ENCODE data around the gene RRM2.
A peak's percentile ranks its signal among the peaks of the same experiment; 100 is the strongest.

RRM2 gene

DNA sequence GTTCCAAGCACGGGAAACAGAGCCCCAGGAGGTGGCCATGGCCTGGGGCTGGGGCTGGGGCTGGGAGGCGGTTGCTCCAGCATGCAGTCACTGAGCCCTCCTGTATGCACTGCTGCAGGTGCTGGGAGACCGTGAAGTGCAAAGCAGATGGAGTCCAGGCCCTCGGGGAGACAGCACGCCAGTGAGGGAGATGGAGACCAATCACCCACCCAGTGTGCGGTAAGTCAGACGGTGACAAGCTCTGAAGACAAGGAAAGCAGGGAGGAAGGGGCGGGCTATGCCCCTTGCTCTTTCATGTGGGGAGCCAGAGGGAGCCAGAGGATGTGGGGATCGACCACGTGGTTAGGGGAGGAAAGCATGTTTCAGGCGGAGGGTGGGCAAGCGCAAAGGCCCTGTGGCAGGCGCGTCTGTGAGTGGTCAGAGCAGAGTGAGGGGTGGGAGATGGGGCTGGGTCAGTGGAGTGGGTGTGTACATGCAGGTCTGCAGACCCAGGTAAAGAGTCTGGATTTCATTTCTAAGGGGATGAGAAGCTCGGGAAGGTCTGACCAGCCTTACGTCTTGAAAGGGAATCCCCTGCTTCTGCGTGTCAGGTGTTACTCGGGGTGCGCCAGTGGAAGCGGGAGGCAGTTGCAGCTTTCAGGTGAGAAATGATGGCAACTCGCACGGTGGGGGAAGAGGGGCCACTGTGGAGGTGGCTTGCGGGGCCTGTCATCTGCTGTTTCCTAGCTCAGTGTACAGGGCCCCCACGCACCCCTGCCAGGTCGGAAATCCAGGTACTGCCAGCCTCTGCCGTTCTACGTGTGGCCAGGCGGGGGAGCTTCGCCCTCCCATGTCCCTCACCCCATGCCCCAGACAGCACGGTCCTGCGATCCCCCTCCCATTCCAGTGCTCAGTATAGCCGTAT lies 19.4 kb downstream of the RRM2 start:
- Histone ChIP-seq H3K27ac (ENCODE audit: low read length) (peak overlapping the region; percentile 79), H3K4me2 (ENCODE audit: insufficient read depth, low read length) (peak overlapping the region; percentile 29; the same call in 1 of the 2 replicates)
- DNase-seq, result peak; percentile 93

DNA sequence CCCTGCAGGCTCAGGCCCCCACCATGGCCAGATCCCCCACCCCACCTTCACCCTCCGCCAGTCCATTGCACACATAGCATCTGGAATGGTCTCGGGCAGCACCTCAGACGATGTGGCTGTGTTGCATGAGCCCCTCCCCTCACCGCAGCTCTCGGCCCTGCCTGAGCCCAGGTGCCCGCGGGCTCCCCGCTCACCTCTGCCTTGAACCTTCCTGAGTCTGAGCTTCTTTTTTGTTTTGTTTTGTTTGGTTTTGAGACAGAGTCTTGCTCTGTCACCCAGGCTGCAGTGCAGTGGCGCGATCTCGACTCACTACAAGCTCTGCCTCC lies 20.1 kb downstream of the RRM2 start:
- H3K36me3 ChIP-seq (ENCODE audit: insufficient read depth, low read length), result peaks cover 82% of the 10 kb centered on the region
- DNase-seq (no peak), ATAC-seq (ENCODE audit: insufficient read depth, low read depth) (no peak)
- H2AFZ ChIP-seq (ENCODE audit: low read depth, low read length), result no peak overlapping the region
- TF ChIP-seq, protein P1, sequence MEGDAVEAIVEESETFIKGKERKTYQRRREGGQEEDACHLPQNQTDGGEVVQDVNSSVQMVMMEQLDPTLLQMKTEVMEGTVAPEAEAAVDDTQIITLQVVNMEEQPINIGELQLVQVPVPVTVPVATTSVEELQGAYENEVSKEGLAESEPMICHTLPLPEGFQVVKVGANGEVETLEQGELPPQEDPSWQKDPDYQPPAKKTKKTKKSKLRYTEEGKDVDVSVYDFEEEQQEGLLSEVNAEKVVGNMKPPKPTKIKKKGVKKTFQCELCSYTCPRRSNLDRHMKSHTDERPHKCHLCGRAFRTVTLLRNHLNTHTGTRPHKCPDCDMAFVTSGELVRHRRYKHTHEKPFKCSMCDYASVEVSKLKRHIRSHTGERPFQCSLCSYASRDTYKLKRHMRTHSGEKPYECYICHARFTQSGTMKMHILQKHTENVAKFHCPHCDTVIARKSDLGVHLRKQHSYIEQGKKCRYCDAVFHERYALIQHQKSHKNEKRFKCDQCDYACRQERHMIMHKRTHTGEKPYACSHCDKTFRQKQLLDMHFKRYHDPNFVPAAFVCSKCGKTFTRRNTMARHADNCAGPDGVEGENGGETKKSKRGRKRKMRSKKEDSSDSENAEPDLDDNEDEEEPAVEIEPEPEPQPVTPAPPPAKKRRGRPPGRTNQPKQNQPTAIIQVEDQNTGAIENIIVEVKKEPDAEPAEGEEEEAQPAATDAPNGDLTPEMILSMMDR (IDR thresholded peaks at IDR 0.05; ENCODE audit: borderline replicate concordance, extremely low read depth, low read length, poor library complexity, severe bottlenecking), result peak; percentile 21
- no peak for TF ChIP-seq EZH2 (IDR thresholded peaks at IDR 0.05; ENCODE audit: borderline replicate concordance, low read depth, low read length, severe bottlenecking)
- peak overlapping the region; percentile 79; the same call in 1 of the 2 replicates for H3K27ac ChIP-seq (ENCODE audit: low read length)
- H3K4me1 ChIP-seq (ENCODE audit: insufficient read depth, low read length), result peaks cover 36% of the 10 kb centered on the region
- H3K79me2 ChIP-seq (ENCODE audit: insufficient read depth, low read length), result peaks cover 84% of the 10 kb centered on the region
- no peak overlapping the region for H3K9ac ChIP-seq (ENCODE audit: low read depth, low read length)
- H3K4me2 ChIP-seq (ENCODE audit: insufficient read depth, low read length), result no peak overlapping the region
- H3K4me3 ChIP-seq (ENCODE audit: low read depth in 1 of 2, low read length in 2 of 2), result no peak overlapping the region
- H3K9me3 ChIP-seq (ENCODE audit: insufficient read depth, low read length, severe bottlenecking), result no peaks in the 10 kb centered on the region
- peaks cover 82% of the 10 kb centered on the region for H4K20me1 ChIP-seq (ENCODE audit: insufficient read depth, low read length)
- H3K27me3 ChIP-seq (ENCODE audit: insufficient read depth, low read length, poor library complexity), result no peaks in the 10 kb centered on the region

More for the DNA sequence above, 19.4 kb downstream of the RRM2 start:
- Histone ChIP-seq H3K9ac (ENCODE audit: low read depth, low read length) (peak overlapping the region; percentile 29; the same call in 1 of the 2 replicates), H3K36me3 (ENCODE audit: insufficient read depth, low read length) (peaks cover 83% of the 10 kb centered on the region), H4K20me1 (ENCODE audit: insufficient read depth, low read length) (peaks cover 84% of the 10 kb centered on the region), H3K79me2 (ENCODE audit: insufficient read depth, low read length) (peaks cover 86% of the 10 kb centered on the region), H3K4me3 (ENCODE audit: low read depth in 1 of 2, low read length in 2 of 2) (no peak overlapping the region), H3K27me3 (ENCODE audit: insufficient read depth, low read length, poor library complexity) (no peaks in the 10 kb centered on the region), H2AFZ (ENCODE audit: low read depth, low read length) (no peak overlapping the region), H3K9me3 (ENCODE audit: insufficient read depth, low read length, severe bottlenecking) (no peaks in the 10 kb centered on the region), H3K4me1 (ENCODE audit: insufficient read depth, low read length) (peaks cover 42% of the 10 kb centered on the region)
- peak; percentile 93 for ATAC-seq (ENCODE audit: insufficient read depth, low read depth)
- TF ChIP-seq, protein P1 (IDR thresholded peaks at IDR 0.05; ENCODE audit: borderline replicate concordance, extremely low read depth, low read length, poor library complexity, severe bottlenecking), result peak; percentile 53
- TF ChIP-seq EZH2 (IDR thresholded peaks at IDR 0.05; ENCODE audit: borderline replicate concordance, low read depth, low read length, severe bottlenecking), result no peak

DNA sequence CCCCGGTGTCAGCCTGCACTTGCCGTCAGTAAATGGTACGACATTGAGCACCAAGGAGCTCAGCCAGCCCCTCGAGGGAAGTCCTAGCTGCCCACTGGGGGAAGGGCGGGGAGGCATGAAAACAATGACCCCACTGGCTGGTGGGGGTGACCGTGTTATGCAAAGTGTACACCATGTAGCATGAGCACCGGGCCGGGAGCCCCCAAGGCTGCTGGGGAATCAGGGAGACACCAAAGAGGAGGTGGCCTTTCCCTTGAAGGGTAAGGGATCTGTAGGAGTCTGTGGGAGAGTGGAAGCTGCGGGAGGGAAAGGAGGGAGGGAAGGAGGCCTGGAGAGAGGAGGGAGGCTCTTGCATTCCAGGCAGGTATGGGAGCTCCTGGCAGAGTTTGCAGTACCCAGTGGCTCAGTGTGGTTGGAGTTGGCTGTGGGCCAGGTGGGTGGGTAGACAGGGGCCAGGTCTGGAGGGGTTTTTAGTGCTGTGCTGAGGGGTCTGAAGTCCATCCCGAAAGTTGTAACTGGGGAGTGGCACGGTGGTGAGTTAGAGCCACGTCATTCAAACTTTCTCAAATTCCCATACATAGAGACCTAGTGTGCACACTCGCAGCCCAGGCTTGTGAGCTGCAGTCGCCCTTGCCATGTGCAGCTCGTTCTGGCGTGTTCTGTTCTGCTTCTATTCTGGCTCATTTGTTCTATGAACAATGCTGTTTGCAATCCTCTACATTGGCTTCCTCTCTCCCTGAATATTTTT lies 22.4 kb downstream of the RRM2 start:
- no peaks in the 10 kb centered on the region for H3K27me3 ChIP-seq (ENCODE audit: insufficient read depth, low read length, poor library complexity)
- H3K27ac ChIP-seq (ENCODE audit: low read length), result no peak overlapping the region
- no peak for DNase-seq
- no peak overlapping the region for H3K9ac ChIP-seq (ENCODE audit: low read depth, low read length)
- peaks cover 22% of the 10 kb centered on the region for H3K4me1 ChIP-seq (ENCODE audit: insufficient read depth, low read length)
- no peak for ATAC-seq (ENCODE audit: insufficient read depth, low read depth)
- TF ChIP-seq, protein P1 (IDR thresholded peaks at IDR 0.05; ENCODE audit: borderline replicate concordance, extremely low read depth, low read length, poor library complexity, severe bottlenecking), result no peak
- TF ChIP-seq EZH2 (IDR thresholded peaks at IDR 0.05; ENCODE audit: borderline replicate concordance, low read depth, low read length, severe bottlenecking), result no peak
- H2AFZ ChIP-seq (ENCODE audit: low read depth, low read length), result no peak overlapping the region
- peaks cover 84% of the 10 kb centered on the region for H3K79me2 ChIP-seq (ENCODE audit: insufficient read depth, low read length)
- H3K4me2 ChIP-seq (ENCODE audit: insufficient read depth, low read length), result no peak overlapping the region
- H4K20me1 ChIP-seq (ENCODE audit: insufficient read depth, low read length), result peaks cover 74% of the 10 kb centered on the region
- peaks cover 93% of the 10 kb centered on the region for H3K36me3 ChIP-seq (ENCODE audit: insufficient read depth, low read length)
- H3K9me3 ChIP-seq (ENCODE audit: insufficient read depth, low read length, severe bottlenecking), result no peaks in the 10 kb centered on the region
- H3K4me3 ChIP-seq (ENCODE audit: low read depth in 1 of 2, low read length in 2 of 2), result no peak overlapping the region
